IMR-90 (cell line): ENCODE measurements around the gene FAM168B. TPM values are rescaled to one million over a fixed set of nuclear protein-coding genes. Genes with fewer than 3 reads are reported as not detected.
A peak's percentile ranks its signal among the peaks of the same experiment; 100 is the strongest.

Source experiments
- ATAC-seq: fragments of 200-7000 bp; cut with Tn5 transposase; 2 replicates; pipeline ENCODE4 v1.9.1; 2020; ENCODE audit warnings: low read depth, mild to moderate bottlenecking, moderate library complexity
- BruUV-seq: library from RNA; stranded (reverse); fragments of 400-500 nt; replicated peaks from 2 replicates; lab custom pipeline; 2021; lab: Mats Ljungman, UMichigan
- CTCF ChIA-PET: fragments of 300-600 bp; formaldehyde crosslinking; extraction: SDS; loops from one replicate; lab custom pipeline; 2021; ENCODE audit warnings: antibody characterized with exemption; lab: Yijun Ruan, JAX
- POLR2A ChIA-PET: fragments of 300-600 bp; sonication (Branson Sonifier 250); formaldehyde crosslinking; loops from one replicate; lab custom pipeline; 2022; ENCODE audit warnings: antibody characterized with exemption; ENCODE audit not compliant: unreplicated experiment; lab: Charles Lee
- DNase-seq: peaks from one replicate; pipeline ENCODE4 v3.0.0; 2013
- H2AFZ ChIP-seq: replicated peaks from 2 replicates; pipeline ENCODE3; 2013; ENCODE audit warnings: low read length, mild to moderate bottlenecking; ENCODE audit not compliant: poor library complexity
- H2AK5ac ChIP-seq: 2 replicates; pipeline ENCODE4 v1.6.1; 2013; ENCODE audit warnings: low read depth, low read length, inconsistent platforms
- H2AK9ac ChIP-seq: replicated peaks from 2 replicates; pipeline ENCODE3; 2013; ENCODE audit warnings: mild to moderate bottlenecking, low read depth, low read length, moderate library complexity; ENCODE audit not compliant: poor library complexity
- H2BK120ac ChIP-seq: 2 replicates; pipeline ENCODE4 v1.6.1; 2013; ENCODE audit warnings: low read depth, low read length, inconsistent platforms
- H2BK15ac ChIP-seq: 3 replicates; pipeline ENCODE4 v1.6.1; 2013; ENCODE audit warnings: low read depth, low read length, inconsistent platforms
- H2BK20ac ChIP-seq: 2 replicates; pipeline ENCODE4 v1.6.1; 2013; ENCODE audit warnings: low read depth, mild to moderate bottlenecking, inconsistent platforms, low read length, moderate library complexity
- H2BK5ac ChIP-seq: 2 replicates; pipeline ENCODE4 v1.6.1; 2013; ENCODE audit warnings: mild to moderate bottlenecking, low read depth, low read length, inconsistent platforms; ENCODE audit not compliant: poor library complexity, severe bottlenecking
- H3K14ac ChIP-seq: replicated peaks from 2 replicates; pipeline ENCODE4 v1.6.1; 2013; ENCODE audit warnings: low read depth, low read length, inconsistent platforms
- H3K18ac ChIP-seq: 2 replicates; pipeline ENCODE4 v1.6.1; 2013; ENCODE audit warnings: low read depth, low read length, control low read depth
- H3K23ac ChIP-seq: 2 replicates; pipeline ENCODE4 v1.6.1; 2013; ENCODE audit warnings: low read depth, low read length, inconsistent platforms
- H3K27ac ChIP-seq: 2 replicates; pipeline ENCODE4 v1.5.1; 2013; ENCODE audit warnings: mild to moderate bottlenecking, control low read depth, low read length; ENCODE audit not compliant: insufficient read depth
- H3K27me3 ChIP-seq: 2 replicates; pipeline ENCODE4 v1.6.1; 2013; ENCODE audit warnings: low read length; ENCODE audit not compliant: control insufficient read depth, insufficient read depth
- H3K36me3 ChIP-seq: 2 replicates; pipeline ENCODE4 v1.6.1; 2013; ENCODE audit warnings: low read length, mixed read lengths; ENCODE audit not compliant: control insufficient read depth, insufficient read depth
- H3K4ac ChIP-seq: 2 replicates; pipeline ENCODE4 v1.6.1; 2013; ENCODE audit warnings: low read depth, low read length, inconsistent platforms
- H3K4me1 ChIP-seq: 2 replicates; pipeline ENCODE4 v1.6.1; 2013; ENCODE audit warnings: low read length, mixed read lengths; ENCODE audit not compliant: control insufficient read depth, insufficient read depth
- H3K4me2 ChIP-seq: 2 replicates; pipeline ENCODE4 v1.6.1; 2013; ENCODE audit warnings: low read depth, mild to moderate bottlenecking, control low read depth, low read length, moderate library complexity
- H3K4me3 ChIP-seq: 2 replicates; pipeline ENCODE4 v1.5.1; 2013; ENCODE audit warnings: low read depth, mild to moderate bottlenecking, control low read depth, low read length, moderate library complexity; ENCODE audit not compliant: insufficient read depth
- H3K56ac ChIP-seq: 2 replicates; pipeline ENCODE4 v1.6.1; 2013; ENCODE audit warnings: low read length, inconsistent platforms; ENCODE audit not compliant: insufficient read depth; ENCODE audit errors: extremely low read depth
- H3K79me1 ChIP-seq, 2 experiments: 2 replicates each; pipeline ENCODE4 v1.6.1; 2013; ENCODE audit warnings: low read length in 2 of 2, inconsistent platforms in 1 of 2, low read depth in 1 of 2
- H3K9ac ChIP-seq: 2 replicates; pipeline ENCODE4 v1.6.1; 2013; ENCODE audit warnings: low read depth, low read length, control low read depth
- H3K9me1 ChIP-seq: 2 replicates; pipeline ENCODE4 v1.6.1; 2013; ENCODE audit warnings: low read length, inconsistent platforms; ENCODE audit not compliant: insufficient read depth
- H3K9me3 ChIP-seq: 2 replicates; pipeline ENCODE4 v1.6.1; 2013; ENCODE audit warnings: low read length; ENCODE audit not compliant: control insufficient read depth, insufficient read depth
- H4K20me1 ChIP-seq: 2 replicates; pipeline ENCODE4 v1.6.1; 2013; ENCODE audit warnings: low read length, inconsistent platforms; ENCODE audit not compliant: insufficient read depth
- H4K5ac ChIP-seq: 2 replicates; pipeline ENCODE4 v1.6.1; 2013; ENCODE audit warnings: mild to moderate bottlenecking, low read depth, low read length, control low read depth
- H4K8ac ChIP-seq, 2 experiments: 2 replicates each; pipeline ENCODE4 v1.6.1; 2013; ENCODE audit warnings: low read depth in 2 of 2, low read length in 2 of 2, control low read depth in 1 of 2, inconsistent platforms in 1 of 2
- H4K91ac ChIP-seq: 2 replicates; pipeline ENCODE4 v1.6.1; 2013; ENCODE audit warnings: low read depth, low read length, inconsistent platforms; ENCODE audit not compliant: insufficient read depth
- CHD1 ChIP-seq: IDR thresholded peaks from 2 replicates; pipeline ENCODE4 v1.6.1; 2012; ENCODE audit warnings: low read depth, low read length, improper control_type of control experiment
- NFE2L2 ChIP-seq: fragments of 150-350 bp; IDR thresholded peaks from 2 replicates; pipeline ENCODE4 v1.6.1; 2016; ENCODE audit warnings: low read depth, mild to moderate bottlenecking, low read length
- WGBS, 2 experiments: methylation state at CpG; one replicate each; pipeline versions ENCODE4 v1.1.5 to v1.1.7; 2013; ENCODE audit warnings: missing lambda C conversion rate in 2 of 2; ENCODE audit not compliant: insufficient read length in 1 of 2; ENCODE audit errors: extremely low coverage in 2 of 2; 5-methylcytosine and 5-hydroxymethylcytosine counted together
- dilution Hi-C: fragments of 300-500 bp; cut with HindIII; formaldehyde crosslinking; loops from one replicate; pipeline ENCODE4 v1.14.3; 2018; ENCODE audit warnings: low sequenced_read_pairs; ENCODE audit not compliant: unreplicated experiment
- in situ Hi-C: fragments of 300-500 bp; cut with MboI; formaldehyde crosslinking; loops from 3 replicates; pipeline ENCODE4 v1.14.3; 2019; ENCODE audit warnings: low sequenced_read_pairs, inconsistent platforms, mixed read lengths
- intact Hi-C: fragments of 100-400 bp; cut with micrococcal nuclease; formaldehyde crosslinking; loops from 2 replicates; pipeline ENCODE4 v1.10.0; 2022
- polyA plus RNA-seq, 3 experiments: library from polyadenylated mRNA; depleted of rRNA; stranded (reverse); fragments of >200 nt; gene quantifications; 2 replicates each; pipeline ENCODE4 v1.2.3, GENCODE V29; 2012; ENCODE audit warnings: low replicate concordance in 1 of 3
- total RNA-seq: library from RNA; depleted of rRNA; stranded (reverse); fragments of >200 nt; gene quantifications from 2 replicates; pipeline ENCODE4 v1.2.3, GENCODE V29; 2012
- TF ChIP-seq, protein P1 (sequence below): fragments of 150-350 bp; IDR thresholded peaks from 2 replicates; pipeline ENCODE4 v1.6.1; 2017; ENCODE audit warnings: mild to moderate bottlenecking, antibody characterized with exemption, low read length, low read depth

The FAM168B gene
- total and polyA plus RNA-seq, 2 of the 4 experiments (the other 2 are of a cell fraction) = 76.4 to 106 TPM

DNA sequence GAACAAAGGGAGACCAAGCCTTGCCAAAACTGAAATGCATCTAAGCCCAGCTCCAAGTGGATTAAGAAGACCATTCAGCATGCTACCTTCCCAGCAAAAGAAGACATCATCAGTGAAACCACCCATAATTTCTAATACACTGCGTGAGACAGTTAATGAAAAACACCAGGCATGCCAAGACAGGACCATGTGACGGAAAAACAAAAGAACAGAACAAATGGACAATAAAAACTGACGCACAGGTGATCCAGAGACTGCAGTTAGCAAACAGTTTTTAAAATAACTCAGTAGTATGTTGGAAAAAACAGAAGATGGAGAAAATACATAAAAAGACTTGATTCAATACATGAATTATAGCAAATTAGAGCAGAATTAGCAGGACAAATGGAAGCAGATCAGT, 15.3 kb downstream of the FAM168B start:
- dilution Hi-C loops = no loop called here
- Histone ChIP-seq H3K14ac (no peak overlapping the region), H3K27me3 (no peaks in the 10 kb centered on the region), H3K4me3 (no peak overlapping the region), H2AK9ac (no peak overlapping the region), H3K23ac (0 out of 2 replicates have a peak overlapping the region, but pooled peaks have one; percentile 3), H4K20me1 (peaks cover 55% of the 10 kb centered on the region), H3K9me1 (peaks cover 18% of the 10 kb centered on the region), H3K4ac (no peak overlapping the region), H3K4me2 (no peak overlapping the region), H2AFZ (no peak overlapping the region), H4K5ac (no peak overlapping the region), H3K36me3 (peaks cover 49% of the 10 kb centered on the region), H3K79me1 (peaks cover 34 to 71% of the 10 kb centered on the region in 2 experiments), H2AK5ac (no peak overlapping the region), H3K4me1 (peaks cover 3% of the 10 kb centered on the region; the same call in 1 of the 2 replicates), H3K18ac (no peak overlapping the region), H4K91ac (no peak overlapping the region), H3K27ac (no peak overlapping the region), H2BK5ac (no peak overlapping the region), H2BK120ac (no peak overlapping the region), H3K9me3 (no peaks in the 10 kb centered on the region), H3K56ac (no peak overlapping the region), H4K8ac (no peak overlapping the region), H3K9ac (no peak overlapping the region), H2BK20ac (no peak overlapping the region), H2BK15ac (no peak overlapping the region)
- DNase-seq (no peak), ATAC-seq (no peak)
- ChIA-PET CTCF (no interaction called here), POLR2A (no interaction called here)
- BruUV-seq = no TSS peak
- WGBS, 2 experiments = no CpG with 5 or more reads among the region's 3 CpGs
- no peak for TF ChIP-seq NFE2L2
- no peak for TF ChIP-seq CHD1
- TF ChIP-seq, protein P1, sequence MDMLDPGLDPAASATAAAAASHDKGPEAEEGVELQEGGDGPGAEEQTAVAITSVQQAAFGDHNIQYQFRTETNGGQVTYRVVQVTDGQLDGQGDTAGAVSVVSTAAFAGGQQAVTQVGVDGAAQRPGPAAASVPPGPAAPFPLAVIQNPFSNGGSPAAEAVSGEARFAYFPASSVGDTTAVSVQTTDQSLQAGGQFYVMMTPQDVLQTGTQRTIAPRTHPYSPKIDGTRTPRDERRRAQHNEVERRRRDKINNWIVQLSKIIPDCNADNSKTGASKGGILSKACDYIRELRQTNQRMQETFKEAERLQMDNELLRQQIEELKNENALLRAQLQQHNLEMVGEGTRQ = no peak
- in situ Hi-C loops = no loop called here
- intact Hi-C loops = no loop called here
